Measurements from ENCODE around the gene MEP1A.

DNA sequence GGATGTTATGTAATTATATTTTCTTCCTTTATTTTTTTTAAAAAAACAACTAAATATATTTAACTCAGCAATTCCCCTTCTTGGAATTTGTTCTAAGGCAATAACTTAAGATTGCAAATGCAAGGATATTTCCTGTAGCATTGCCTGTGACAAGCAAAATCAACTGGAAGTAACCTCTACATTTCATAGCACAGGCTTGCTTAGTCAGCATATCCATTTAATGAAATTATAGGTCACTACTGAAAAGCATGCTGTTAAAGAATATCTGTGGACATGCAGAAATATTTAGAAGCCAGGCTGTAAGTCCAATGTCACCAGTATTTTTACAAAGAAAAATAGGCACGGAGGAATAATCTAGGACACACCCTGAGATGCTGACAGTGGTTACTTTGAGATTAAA is 8.7 kb upstream of the MEP1A start:
- TF ChIP-seq CTCF (IDR thresholded peaks at IDR 0.05) = no peak
- TF ChIP-seq POLR2A (IDR thresholded peaks at IDR 0.05) = no peak
- no peak for TF ChIP-seq EP300 (IDR thresholded peaks at IDR 0.05)
- no peak for TF ChIP-seq POLR2AphosphoS5 (IDR thresholded peaks at IDR 0.05)
